Parathyroid adenoma (tissue), 2 donors: Measurements from ENCODE around the gene ZNF70.

Experiments
- H2AFZ ChIP-seq: fragments of 300-600 bp; sonication (generic); one replicate; pipeline ENCODE4 v1.7.0; 2017; ENCODE audit warnings: antibody characterized with exemption, mild to moderate bottlenecking
- H3K27ac ChIP-seq: fragments of 300-600 bp; sonication (generic); one replicate; pipeline ENCODE4 v1.7.0; 2017
- H3K27me3 ChIP-seq: fragments of 300-600 bp; sonication (generic); one replicate; pipeline ENCODE4 v1.7.0; 2017; ENCODE audit warnings: low read length; ENCODE audit not compliant: control insufficient read depth, insufficient read depth
- H3K36me3 ChIP-seq: fragments of 300-600 bp; sonication (generic); one replicate; pipeline ENCODE4 v1.7.0; 2017; ENCODE audit warnings: low read length; ENCODE audit not compliant: control insufficient read depth, insufficient read depth
- H3K4me1 ChIP-seq: fragments of 300-600 bp; sonication (generic); one replicate; pipeline ENCODE4 v1.7.0; 2017; ENCODE audit warnings: control low read depth
- H3K4me2 ChIP-seq: fragments of 300-600 bp; sonication (generic); one replicate; pipeline ENCODE4 v1.7.0; 2017; ENCODE audit warnings: low read length
- H3K4me3 ChIP-seq: fragments of 300-600 bp; sonication (generic); one replicate; pipeline ENCODE4 v1.7.0; 2017; ENCODE audit warnings: low read depth, low read length
- H3K79me2 ChIP-seq: fragments of 300-600 bp; sonication (generic); one replicate; pipeline ENCODE4 v1.7.0; 2017; ENCODE audit warnings: control low read depth
- H3K9ac ChIP-seq: fragments of 300-600 bp; sonication (generic); one replicate; pipeline ENCODE4 v1.7.0; 2017; ENCODE audit warnings: mild to moderate bottlenecking
- H3K9me3 ChIP-seq: fragments of 300-600 bp; sonication (generic); one replicate; pipeline ENCODE4 v1.7.0; 2017; ENCODE audit warnings: low read length; ENCODE audit not compliant: control insufficient read depth
- TF ChIP-seq, protein P1 (sequence below): fragments of 300-600 bp; sonication (generic); IDR thresholded peaks from one replicate; pipeline ENCODE4 v1.7.0; 2017; ENCODE audit warnings: antibody characterized with exemption, mild to moderate bottlenecking
- donor health status: primary hyperparathyroidism.

Gene ZNF70

GRCh38 chr22:23722724-23723123, 28.2 kb downstream of the ZNF70 start:
- TF ChIP-seq, protein P1, sequence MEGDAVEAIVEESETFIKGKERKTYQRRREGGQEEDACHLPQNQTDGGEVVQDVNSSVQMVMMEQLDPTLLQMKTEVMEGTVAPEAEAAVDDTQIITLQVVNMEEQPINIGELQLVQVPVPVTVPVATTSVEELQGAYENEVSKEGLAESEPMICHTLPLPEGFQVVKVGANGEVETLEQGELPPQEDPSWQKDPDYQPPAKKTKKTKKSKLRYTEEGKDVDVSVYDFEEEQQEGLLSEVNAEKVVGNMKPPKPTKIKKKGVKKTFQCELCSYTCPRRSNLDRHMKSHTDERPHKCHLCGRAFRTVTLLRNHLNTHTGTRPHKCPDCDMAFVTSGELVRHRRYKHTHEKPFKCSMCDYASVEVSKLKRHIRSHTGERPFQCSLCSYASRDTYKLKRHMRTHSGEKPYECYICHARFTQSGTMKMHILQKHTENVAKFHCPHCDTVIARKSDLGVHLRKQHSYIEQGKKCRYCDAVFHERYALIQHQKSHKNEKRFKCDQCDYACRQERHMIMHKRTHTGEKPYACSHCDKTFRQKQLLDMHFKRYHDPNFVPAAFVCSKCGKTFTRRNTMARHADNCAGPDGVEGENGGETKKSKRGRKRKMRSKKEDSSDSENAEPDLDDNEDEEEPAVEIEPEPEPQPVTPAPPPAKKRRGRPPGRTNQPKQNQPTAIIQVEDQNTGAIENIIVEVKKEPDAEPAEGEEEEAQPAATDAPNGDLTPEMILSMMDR: no peak
- no peak overlapping the region for H3K27ac ChIP-seq
- no peak overlapping the region for H3K9ac ChIP-seq

DNA sequence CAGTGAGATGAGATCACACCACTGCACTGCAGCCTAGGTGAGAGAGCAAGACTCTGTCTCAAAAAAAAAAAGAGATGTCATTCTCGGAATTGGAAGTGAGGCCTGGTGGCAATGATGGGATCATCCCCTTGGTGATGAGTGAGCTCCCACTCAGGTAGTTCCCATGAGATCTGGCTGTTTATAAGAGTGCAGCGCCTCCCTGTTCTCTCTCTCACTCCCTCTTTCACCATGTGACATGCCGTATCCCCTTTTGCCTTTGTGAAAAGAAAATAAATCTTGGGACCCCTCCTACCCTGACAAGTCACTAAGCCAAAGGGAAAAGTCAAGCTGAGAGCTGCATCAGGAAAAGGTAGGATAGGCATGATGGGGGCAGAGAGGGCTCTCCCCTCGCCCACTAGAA, 28.8 kb downstream of the ZNF70 start:
- Histone ChIP-seq H3K4me3 (no peak overlapping the region), H3K27me3 (no peaks in the 10 kb centered on the region), H3K4me1 (peaks cover 4% of the 10 kb centered on the region), H3K27ac (no peak overlapping the region), H3K9me3 (no peaks in the 10 kb centered on the region), H3K36me3 (no peaks in the 10 kb centered on the region), H3K4me2 (no peak overlapping the region), H2AFZ (no peak overlapping the region), H3K79me2 (peaks cover 3% of the 10 kb centered on the region), H3K9ac (no peak overlapping the region)
- TF ChIP-seq, protein P1: no peak

More at GRCh38 chr22:23722724-23723123, 28.2 kb downstream of the ZNF70 start:
- no peaks in the 10 kb centered on the region for H3K9me3 ChIP-seq
- H3K79me2 ChIP-seq: no peaks in the 10 kb centered on the region
- H3K4me3 ChIP-seq: no peak overlapping the region
- no peaks in the 10 kb centered on the region for H3K27me3 ChIP-seq
- peak overlapping the region; percentile 49 for H3K4me2 ChIP-seq
- peaks cover 2% of the 10 kb centered on the region for H3K4me1 ChIP-seq
- no peaks in the 10 kb centered on the region for H3K36me3 ChIP-seq
- H2AFZ ChIP-seq: no peak overlapping the region

DNA sequence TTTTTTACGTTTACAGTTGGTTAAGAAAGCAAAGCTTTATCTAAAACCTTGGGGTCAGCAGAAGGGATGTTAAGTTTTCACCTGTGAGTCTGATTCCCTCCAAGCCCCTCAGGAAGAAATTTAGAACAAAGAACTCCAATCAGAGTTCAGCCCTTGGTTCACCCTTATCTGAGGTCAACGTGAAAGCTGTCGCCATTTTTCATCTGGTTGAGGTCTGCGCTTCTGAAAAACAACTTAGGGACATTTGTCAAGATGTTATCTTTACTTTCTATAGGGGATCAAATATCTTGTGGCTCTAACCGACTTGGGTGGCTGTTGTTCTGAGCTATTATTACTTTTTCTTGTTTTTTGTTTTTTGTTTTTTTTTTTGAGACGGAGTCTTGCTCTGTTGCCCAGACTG, 30.1 kb downstream of the ZNF70 start:
- H3K4me2 ChIP-seq: no peak overlapping the region
- H3K4me1 ChIP-seq: peaks cover 4% of the 10 kb centered on the region
- H3K36me3 ChIP-seq: no peaks in the 10 kb centered on the region
- H3K9ac ChIP-seq: no peak overlapping the region
- TF ChIP-seq, protein P1: no peak
- H3K27me3 ChIP-seq: no peaks in the 10 kb centered on the region
- H3K27ac ChIP-seq: no peak overlapping the region
- H3K79me2 ChIP-seq: peaks cover 3% of the 10 kb centered on the region
- no peak overlapping the region for H3K4me3 ChIP-seq
- H2AFZ ChIP-seq: no peak overlapping the region
- H3K9me3 ChIP-seq: no peaks in the 10 kb centered on the region

- peaks cover 3% of the 10 kb centered on the region for H3K79me2 ChIP-seq
- no peak overlapping the region for H3K27ac ChIP-seq
- no peaks in the 10 kb centered on the region for H3K27me3 ChIP-seq
- H3K4me1 ChIP-seq: peaks cover 2% of the 10 kb centered on the region
- H3K4me3 ChIP-seq: no peak overlapping the region
- no peaks in the 10 kb centered on the region for H3K36me3 ChIP-seq
- TF ChIP-seq, protein P1: no peak
- H3K9ac ChIP-seq: no peak overlapping the region
- no peak overlapping the region for H3K4me2 ChIP-seq
- no peak overlapping the region for H2AFZ ChIP-seq
- H3K9me3 ChIP-seq: no peaks in the 10 kb centered on the region
Measured at GRCh38 chr22:23718371-23719165, 32.3 kb downstream of the ZNF70 start.
